H9 (cell line): ENCODE results near the gene FSIP1. TPM values are rescaled to one million over a fixed set of nuclear protein-coding genes. Genes with fewer than 3 reads are reported as not detected.

ENCODE experiments used
- DNase-seq: peaks from one replicate; pipeline ENCODE4 v3.0.0-alpha.2; 2017
- H2AFZ ChIP-seq: one replicate; pipeline ENCODE4 v1.6.1; 2013; ENCODE audit warnings: mild to moderate bottlenecking, low read length, control low read depth, moderate library complexity
- H2AK5ac ChIP-seq: 2 replicates; pipeline ENCODE4 v1.6.1; 2013; ENCODE audit warnings: low read length, control low read depth, mixed read lengths; ENCODE audit not compliant: insufficient read length
- H2BK120ac ChIP-seq: one replicate; pipeline ENCODE4 v1.6.1; 2013; ENCODE audit warnings: low read depth, mild to moderate bottlenecking, low read length, control low read depth, inconsistent platforms; ENCODE audit not compliant: poor library complexity, severe bottlenecking
- H2BK12ac ChIP-seq: 2 replicates; pipeline ENCODE4 v1.6.1; 2013; ENCODE audit warnings: low read length, control low read depth, mixed read lengths, low read depth; ENCODE audit not compliant: insufficient read length
- H2BK15ac ChIP-seq: 2 replicates; pipeline ENCODE4 v1.6.1; 2013; ENCODE audit warnings: low read depth, low read length, control low read depth
- H2BK20ac ChIP-seq: one replicate; pipeline ENCODE4 v1.6.1; 2013; ENCODE audit warnings: low read depth, mild to moderate bottlenecking, low read length, control low read depth, inconsistent platforms; ENCODE audit not compliant: poor library complexity, severe bottlenecking
- H2BK5ac ChIP-seq: 2 replicates; pipeline ENCODE4 v1.6.1; 2013; ENCODE audit warnings: low read length, control low read depth, mixed read lengths; ENCODE audit not compliant: insufficient read length
- H3K14ac ChIP-seq: 2 replicates; pipeline ENCODE4 v1.6.1; 2013; ENCODE audit warnings: low read length, control low read depth; ENCODE audit not compliant: insufficient read depth
- H3K18ac ChIP-seq: 2 replicates; pipeline ENCODE4 v1.6.1; 2013; ENCODE audit warnings: low read depth, mild to moderate bottlenecking, mixed read lengths, low read length, control low read depth; ENCODE audit not compliant: insufficient read length
- H3K23ac ChIP-seq: 2 replicates; pipeline ENCODE4 v1.6.1; 2013; ENCODE audit warnings: low read length, control low read depth, mixed read lengths, low read depth; ENCODE audit not compliant: insufficient read length
- H3K23me2 ChIP-seq: 2 replicates; pipeline ENCODE4 v1.6.1; 2013; ENCODE audit warnings: low read depth, mild to moderate bottlenecking, mixed read lengths, low read length, control low read depth; ENCODE audit not compliant: insufficient read length, poor library complexity, severe bottlenecking
- H3K27ac ChIP-seq: 2 replicates; pipeline ENCODE4 v1.5.1; 2013; ENCODE audit warnings: low read length, control low read depth, mixed read lengths, low read depth; ENCODE audit not compliant: insufficient read length
- H3K27me3 ChIP-seq: 2 replicates; pipeline ENCODE4 v1.6.1; 2013; ENCODE audit warnings: low read length, control low read depth, inconsistent platforms; ENCODE audit not compliant: insufficient read depth
- H3K4ac ChIP-seq: 2 replicates; pipeline ENCODE4 v1.6.1; 2013; ENCODE audit warnings: low read depth, mild to moderate bottlenecking, control low read depth, inconsistent platforms, low read length, moderate library complexity
- H3K4me1 ChIP-seq: 2 replicates; pipeline ENCODE4 v1.6.1; 2013; ENCODE audit warnings: low read length, control low read depth, inconsistent platforms; ENCODE audit not compliant: insufficient read depth
- H3K4me2 ChIP-seq: 2 replicates; pipeline ENCODE4 v1.6.1; 2013; ENCODE audit warnings: low read length, control low read depth, mixed read lengths; ENCODE audit not compliant: insufficient read length, insufficient read depth
- H3K56ac ChIP-seq: 2 replicates; pipeline ENCODE4 v1.6.1; 2013; ENCODE audit warnings: low read depth, mild to moderate bottlenecking, mixed read lengths, low read length, control low read depth; ENCODE audit not compliant: insufficient read length
- H3K79me1 ChIP-seq: 2 replicates; pipeline ENCODE4 v1.6.1; 2013; ENCODE audit warnings: low read depth, mild to moderate bottlenecking, moderate library complexity, low read length, control low read depth, inconsistent platforms; ENCODE audit not compliant: insufficient read depth, poor library complexity, severe bottlenecking
- H3K79me2 ChIP-seq: 2 replicates; pipeline ENCODE4 v1.6.1; 2013; ENCODE audit warnings: low read length, control low read depth, inconsistent platforms; ENCODE audit not compliant: insufficient read depth
- H3K9ac ChIP-seq: 2 replicates; pipeline ENCODE4 v1.6.1; 2013; ENCODE audit warnings: low read length, control low read depth, mixed read lengths; ENCODE audit not compliant: insufficient read length; ENCODE audit errors: extremely low read depth
- H3K9me3 ChIP-seq: one replicate; pipeline ENCODE4 v1.6.1; 2013; ENCODE audit warnings: low read depth, low read length, inconsistent platforms; ENCODE audit not compliant: control insufficient read depth
- H3T11ph ChIP-seq: one replicate; pipeline ENCODE4 v1.6.1; 2013; ENCODE audit warnings: mild to moderate bottlenecking, low read length, control low read depth, inconsistent platforms
- H4K20me1 ChIP-seq: one replicate; pipeline ENCODE4 v1.6.1; 2013; ENCODE audit not compliant: control insufficient read depth, insufficient read length, insufficient read depth
- H4K5ac ChIP-seq: 2 replicates; pipeline ENCODE4 v1.6.1; 2013; ENCODE audit warnings: low read depth, mild to moderate bottlenecking, mixed read lengths, low read length, control low read depth; ENCODE audit not compliant: insufficient read length
- H4K8ac ChIP-seq: replicated peaks from 2 replicates; pipeline ENCODE4 v1.6.1; 2013; ENCODE audit warnings: low read length, control low read depth, mixed read lengths, low read depth; ENCODE audit not compliant: insufficient read length
- H4K91ac ChIP-seq: 2 replicates; pipeline ENCODE4 v1.6.1; 2013; ENCODE audit warnings: low read depth, mild to moderate bottlenecking, moderate library complexity, mixed read lengths, low read length, control low read depth; ENCODE audit not compliant: insufficient read length
- H3K27ac Mint-ChIP-seq, 3 experiments: 2 replicates in 2 of 3; 3 replicates in 1 of 3; pipeline ENCODE4 v1.8.0; 2020 to 2021; ENCODE audit warnings: mixed read lengths in 3 of 3, mild to moderate bottlenecking in 1 of 3, moderate library complexity in 1 of 3
- H3K27me3 Mint-ChIP-seq: 2 replicates; pipeline ENCODE4 v1.8.0; 2021; ENCODE audit warnings: low read depth, mild to moderate bottlenecking, moderate library complexity, mixed read lengths
- H3K36me3 Mint-ChIP-seq, 3 experiments: 2 replicates in 2 of 3; 3 replicates in 1 of 3; pipeline ENCODE4 v1.8.0; 2020 to 2021; ENCODE audit warnings: low read depth in 3 of 3, mixed read lengths in 3 of 3; ENCODE audit not compliant: insufficient read depth in 1 of 3
- H3K4me1 Mint-ChIP-seq, 2 experiments: 2 replicates each; pipeline ENCODE4 v1.8.0; 2020; ENCODE audit warnings: mixed read lengths in 2 of 2
- H3K4me3 Mint-ChIP-seq, 2 experiments: 2 replicates in 1 of 2; 3 replicates in 1 of 2; pipeline ENCODE4 v1.8.0; 2020 to 2021; ENCODE audit warnings: mild to moderate bottlenecking in 2 of 2, mixed read lengths in 2 of 2, moderate library complexity in 1 of 2
- H3K9me3 Mint-ChIP-seq, 2 experiments: 2 replicates in 1 of 2; 3 replicates in 1 of 2; pipeline ENCODE4 v1.8.0; 2020; ENCODE audit warnings: mild to moderate bottlenecking in 2 of 2, mixed read lengths in 2 of 2, moderate library complexity in 1 of 2
- WGBS: extraction: QIAGEN DNeasy Blood & Tissue Kit; methylation state at CpG from one replicate; pipeline ENCODE4 v1.1.7; 2013; ENCODE audit warnings: missing lambda C conversion rate, low lambda C conversion rate, mixed read lengths; ENCODE audit not compliant: insufficient read length; ENCODE audit errors: extremely low coverage; 5-methylcytosine and 5-hydroxymethylcytosine counted together
- total RNA-seq: library from RNA; stranded (reverse); gene quantifications from 2 replicates; pipeline ENCODE4 v1.2.1, GENCODE V29; 2021
- TF ChIP-seq, protein P1 (sequence below): fragments of 200-600 bp; sonication (generic); conservative IDR thresholded peaks from 3 replicates; pipeline ENCODE4 v1.8.0; 2021; ENCODE audit warnings: antibody characterized with exemption, mild to moderate bottlenecking

Gene FSIP1
- total RNA-seq, 1 experiment from 2014 or later: 0.96 TPM

DNA sequence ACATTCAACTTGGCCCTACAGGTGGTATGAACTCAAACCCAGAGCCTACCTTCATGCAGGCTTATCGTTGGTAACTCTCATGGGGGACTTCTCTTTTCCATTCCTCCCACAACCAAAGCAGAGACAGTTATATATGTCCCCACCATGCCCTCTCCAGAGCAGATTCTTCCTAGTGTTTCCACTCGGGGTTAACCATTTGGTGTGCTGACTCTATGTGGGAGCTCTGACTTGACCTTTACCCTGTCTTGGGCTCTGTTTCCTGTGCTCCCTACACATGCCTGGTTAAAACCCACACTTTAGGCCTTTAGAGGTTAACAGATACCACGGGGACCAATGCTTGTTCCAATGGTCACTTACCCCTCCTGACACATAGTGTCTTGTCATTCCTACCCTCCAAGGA lies 80.7 kb downstream of the FSIP1 start:
- no peaks in the 10 kb centered on the region for H3K36me3 Mint-ChIP-seq
- Histone ChIP-seq H3K79me1 (no peaks in the 10 kb centered on the region), H4K8ac (no peak overlapping the region), H2BK15ac (no peak overlapping the region), H4K20me1 (no peaks in the 10 kb centered on the region), H3K27ac (no peak overlapping the region), H3K9me3 (no peaks in the 10 kb centered on the region), H2BK20ac (no peak overlapping the region), H3K79me2 (no peaks in the 10 kb centered on the region), H2AK5ac (no peak overlapping the region), H3K56ac (no peak overlapping the region), H2BK120ac (no peak overlapping the region), H3K4me1 (no peaks in the 10 kb centered on the region), H2AFZ (no peak overlapping the region), H4K91ac (no peak overlapping the region), H3K23ac (no peak overlapping the region), H3K9ac (no peak overlapping the region), H4K5ac (no peak overlapping the region), H3K4ac (no peak overlapping the region), H3K27me3 (no peaks in the 10 kb centered on the region), H2BK12ac (no peak overlapping the region), H3K23me2 (no peaks in the 10 kb centered on the region), H3K14ac (no peak overlapping the region), H3T11ph (no peak overlapping the region), H3K18ac (no peak overlapping the region), H2BK5ac (no peak overlapping the region), H3K4me2 (no peak overlapping the region)
- H3K4me3 Mint-ChIP-seq: no peak overlapping the region
- TF ChIP-seq, protein P1, sequence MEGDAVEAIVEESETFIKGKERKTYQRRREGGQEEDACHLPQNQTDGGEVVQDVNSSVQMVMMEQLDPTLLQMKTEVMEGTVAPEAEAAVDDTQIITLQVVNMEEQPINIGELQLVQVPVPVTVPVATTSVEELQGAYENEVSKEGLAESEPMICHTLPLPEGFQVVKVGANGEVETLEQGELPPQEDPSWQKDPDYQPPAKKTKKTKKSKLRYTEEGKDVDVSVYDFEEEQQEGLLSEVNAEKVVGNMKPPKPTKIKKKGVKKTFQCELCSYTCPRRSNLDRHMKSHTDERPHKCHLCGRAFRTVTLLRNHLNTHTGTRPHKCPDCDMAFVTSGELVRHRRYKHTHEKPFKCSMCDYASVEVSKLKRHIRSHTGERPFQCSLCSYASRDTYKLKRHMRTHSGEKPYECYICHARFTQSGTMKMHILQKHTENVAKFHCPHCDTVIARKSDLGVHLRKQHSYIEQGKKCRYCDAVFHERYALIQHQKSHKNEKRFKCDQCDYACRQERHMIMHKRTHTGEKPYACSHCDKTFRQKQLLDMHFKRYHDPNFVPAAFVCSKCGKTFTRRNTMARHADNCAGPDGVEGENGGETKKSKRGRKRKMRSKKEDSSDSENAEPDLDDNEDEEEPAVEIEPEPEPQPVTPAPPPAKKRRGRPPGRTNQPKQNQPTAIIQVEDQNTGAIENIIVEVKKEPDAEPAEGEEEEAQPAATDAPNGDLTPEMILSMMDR: no peak
- H3K27me3 Mint-ChIP-seq: no peaks in the 10 kb centered on the region
- no peaks in the 10 kb centered on the region for H3K9me3 Mint-ChIP-seq
- no peak overlapping the region for H3K27ac Mint-ChIP-seq
- no CpG with 5 or more reads among the region's 3 CpGs for WGBS
- no peak for DNase-seq
- peaks cover 12 to 31% of the 10 kb centered on the region in 2 experiments for H3K4me1 Mint-ChIP-seq
